CD4-positive, alpha-beta T cell treated with Interleukin-4 for 1 hour (primary cell): ENCODE results near the gene FHIT.

Experiments used
- DNase-seq, 2 donors: peaks; one replicate each; pipeline ENCODE4 v3.0.0-alpha.2; 2020 to 2022

Gene FHIT

DNA sequence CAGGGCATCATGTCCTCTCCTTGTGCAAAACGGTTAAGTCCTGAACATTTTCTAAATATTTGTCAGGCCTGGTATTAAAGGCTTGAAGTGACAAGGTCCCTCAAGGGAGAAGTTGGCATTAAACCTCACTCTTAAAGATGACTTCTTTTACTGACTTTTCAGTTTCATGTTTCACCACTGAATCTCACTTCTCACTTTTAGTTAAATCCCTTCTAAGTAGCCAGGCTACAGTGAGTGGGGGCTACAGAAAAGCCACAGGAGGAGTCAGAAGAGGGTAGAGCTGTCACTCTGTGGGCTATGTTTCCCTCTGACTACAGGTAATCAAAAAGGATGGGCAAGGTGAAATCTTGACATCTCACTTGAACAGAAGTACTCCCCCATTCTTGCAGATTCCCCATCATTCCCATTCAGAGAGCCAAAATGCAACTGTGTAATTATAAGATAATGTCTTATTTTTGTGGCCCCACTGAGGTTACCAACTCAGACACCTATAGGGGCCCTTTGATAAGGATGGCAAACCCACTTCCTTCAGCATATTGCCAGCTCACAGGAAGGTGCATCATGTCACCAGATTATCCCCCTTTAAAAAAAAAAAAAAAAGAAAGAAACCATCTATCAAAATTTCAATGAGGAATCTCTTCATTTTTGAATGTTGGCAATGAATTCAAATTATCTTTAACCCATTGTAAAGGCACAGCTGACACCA is 1411.3 kb downstream of the FHIT start:
- peak in 1 of 2 donors; percentile 6 for DNase-seq

DNA sequence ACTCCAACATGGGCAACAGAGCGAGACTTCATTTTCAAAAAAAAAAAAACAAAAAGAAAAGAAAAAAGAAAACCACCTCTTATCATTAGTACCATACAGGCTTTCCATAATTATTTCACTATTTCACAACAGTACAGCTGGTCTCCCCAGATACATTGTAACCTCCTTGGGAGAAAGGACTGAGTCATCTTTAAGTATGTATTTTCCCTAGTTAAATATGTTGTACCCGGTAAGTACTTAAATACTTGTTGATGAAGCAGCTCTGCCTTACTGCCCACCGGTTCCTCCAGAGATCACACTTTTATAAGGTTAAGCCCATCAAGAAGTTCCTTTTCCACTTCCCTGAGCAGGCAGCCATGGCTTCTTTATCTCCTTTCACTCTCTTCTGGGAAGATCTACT is 1412.0 kb downstream of the FHIT start:
- no peak for DNase-seq

DNA sequence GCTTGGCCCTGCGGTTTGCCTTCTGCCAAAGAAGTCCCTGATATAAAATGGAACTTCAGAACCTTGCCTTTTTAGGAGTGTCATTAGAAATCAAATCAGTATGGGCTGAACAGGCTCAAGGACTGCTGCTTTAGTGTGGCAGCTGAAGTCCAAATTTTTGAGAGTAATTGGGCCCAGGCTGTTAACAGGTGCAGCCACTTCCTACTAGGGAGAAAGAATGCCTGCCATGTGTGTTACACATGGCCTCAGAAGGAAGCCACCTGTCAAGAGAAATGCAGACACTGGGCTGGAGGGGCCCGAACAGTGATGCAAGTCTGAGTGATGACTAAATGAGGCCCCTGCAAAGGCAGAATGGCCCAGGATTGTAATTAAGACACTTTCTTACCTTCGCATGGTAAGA is 1414.7 kb downstream of the FHIT start:
- no peak for DNase-seq

DNA sequence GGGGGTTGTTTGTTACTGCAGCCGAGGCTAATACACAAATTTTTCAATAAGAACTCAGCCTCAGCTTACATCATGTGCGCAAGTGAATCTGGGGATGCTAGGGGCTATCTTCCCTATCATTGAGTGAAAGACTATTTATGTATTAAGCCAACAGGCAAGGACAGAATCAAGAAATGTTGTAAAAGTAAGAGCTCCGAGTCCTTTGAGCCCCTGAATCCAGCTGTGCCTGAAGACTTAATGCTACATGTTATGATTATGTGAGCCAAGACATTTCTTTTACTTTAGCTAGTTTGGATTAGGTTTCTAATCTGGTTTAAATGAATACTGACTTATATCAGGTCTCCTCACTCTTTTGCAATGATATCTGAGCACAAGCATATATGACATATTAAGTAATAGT is 1418.5 kb downstream of the FHIT start:
- no peak for DNase-seq

DNA sequence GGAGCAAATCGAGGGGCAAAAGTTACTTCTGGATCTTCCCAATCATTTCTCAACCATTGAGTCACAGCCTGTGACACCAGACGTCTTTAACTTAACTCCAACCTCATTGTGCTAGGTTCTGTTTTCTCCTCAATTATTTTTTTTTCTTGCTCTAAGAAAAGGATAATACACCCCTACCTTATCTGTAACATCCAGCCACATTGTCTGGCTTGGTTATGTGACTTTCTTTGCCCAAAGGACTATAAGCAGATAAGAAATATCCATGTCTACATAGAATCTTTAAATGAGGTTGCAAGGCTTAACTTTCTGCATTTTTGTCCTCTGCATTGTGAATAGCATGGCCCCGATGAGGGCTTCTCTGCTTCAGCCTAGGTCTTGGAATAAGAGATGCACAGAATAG is 1419.0 kb downstream of the FHIT start:
- DNase-seq: no peak

DNA sequence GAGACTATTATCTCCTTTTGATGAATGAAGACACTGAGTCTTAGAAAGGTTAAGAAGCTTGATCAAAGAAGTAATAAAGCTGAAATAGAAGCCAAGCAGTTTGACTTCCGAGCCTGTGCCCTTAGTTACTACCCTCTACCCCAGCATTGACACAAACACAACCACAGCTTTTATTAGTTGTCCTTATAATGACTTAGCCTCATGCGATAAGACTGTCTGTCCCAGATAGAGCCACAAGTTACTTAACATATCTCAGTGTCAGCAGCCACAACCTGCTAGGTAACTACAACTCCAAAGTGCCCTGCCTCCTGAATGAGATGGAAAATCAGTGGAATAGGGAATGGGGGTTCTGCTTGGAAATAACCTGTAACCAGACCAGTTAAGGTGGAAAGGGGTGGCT is 1419.9 kb downstream of the FHIT start:
- DNase-seq: no peak

DNA sequence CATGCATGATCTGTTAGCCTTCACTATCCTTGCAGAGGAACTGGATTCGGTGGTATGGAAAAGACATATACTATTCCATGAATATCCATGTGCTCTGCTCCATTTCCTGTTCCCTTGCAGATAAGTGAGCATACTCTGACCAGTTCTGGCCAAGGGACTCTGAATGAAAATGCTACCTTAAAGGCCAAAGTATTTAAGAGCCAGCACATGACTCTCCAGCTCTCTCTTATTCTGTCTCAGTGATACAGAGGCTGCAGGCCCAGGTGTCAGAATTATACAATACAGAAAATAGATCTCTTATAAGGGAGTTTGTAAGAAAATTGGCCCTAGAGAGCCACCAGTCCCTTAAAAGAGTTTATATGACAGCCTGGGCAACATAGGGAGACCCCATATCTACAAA is 1421.7 kb downstream of the FHIT start:
- DNase-seq: no peak

DNA sequence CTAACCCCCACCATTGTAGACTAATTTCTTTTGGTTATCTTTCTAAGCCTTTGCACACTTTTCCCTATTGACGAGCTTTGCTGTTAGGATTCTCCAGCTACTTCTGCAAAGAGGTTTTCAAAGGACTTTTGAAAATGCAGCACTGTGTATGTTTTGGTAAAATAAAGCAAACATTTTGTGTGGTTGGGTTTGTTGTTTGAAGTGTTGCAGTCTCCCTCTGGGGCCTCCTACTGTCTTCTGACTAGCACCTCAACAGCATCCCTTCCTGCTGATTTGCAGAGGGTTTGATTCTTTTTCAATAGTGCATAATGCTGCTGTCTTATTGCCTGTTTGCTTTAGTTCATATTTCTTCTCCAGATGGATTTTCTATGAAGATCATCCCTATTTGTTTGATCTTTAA is 1426.4 kb downstream of the FHIT start:
- DNase-seq: no peak

DNA sequence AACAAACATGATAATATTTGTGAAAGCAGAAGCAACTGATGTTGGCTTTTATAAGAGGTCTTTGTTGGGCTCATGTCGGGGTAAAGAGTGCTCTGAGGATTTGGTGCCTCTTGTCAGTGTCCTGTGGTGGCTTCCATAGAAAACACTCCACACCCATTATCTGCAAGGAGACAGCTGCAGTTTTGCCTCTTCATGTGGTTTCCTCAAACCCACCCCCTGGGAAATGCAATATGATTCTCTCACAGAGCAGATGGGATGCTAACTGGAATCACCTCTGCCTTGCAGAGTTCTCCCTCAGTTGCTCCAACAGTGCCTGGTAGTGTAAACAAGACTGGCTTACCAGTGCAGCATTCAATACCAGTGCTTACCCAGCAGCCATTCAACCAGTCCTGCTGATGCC is 1430.0 kb downstream of the FHIT start:
- DNase-seq: no peak

DNA sequence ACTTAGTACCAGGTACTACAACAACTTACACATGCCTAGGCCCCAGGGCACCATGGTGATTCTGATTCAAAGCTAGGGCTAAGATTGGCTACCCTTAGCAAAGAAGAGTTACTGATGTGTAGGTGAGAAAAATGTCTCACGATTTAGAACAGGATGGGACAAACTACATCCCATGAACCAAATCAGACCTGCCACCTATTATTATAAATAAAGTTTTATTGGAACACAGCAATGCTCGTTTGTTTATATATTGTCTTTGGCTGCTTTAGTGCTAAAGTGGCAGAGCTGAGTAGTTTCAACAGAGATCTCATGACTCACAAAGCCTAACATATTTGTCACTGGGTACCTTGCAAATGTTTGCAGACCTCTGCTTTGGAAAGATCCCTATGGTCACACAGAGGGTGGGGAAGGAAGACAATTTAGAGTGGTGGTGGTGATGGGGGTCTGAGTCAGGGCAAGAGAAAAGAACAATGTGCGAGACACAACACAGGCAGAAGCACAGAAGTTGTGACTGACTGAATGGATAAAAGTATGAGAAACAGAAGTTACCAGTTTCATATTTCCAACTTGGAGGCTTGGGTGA is 1430.8 kb downstream of the FHIT start:
- no peak for DNase-seq

DNA sequence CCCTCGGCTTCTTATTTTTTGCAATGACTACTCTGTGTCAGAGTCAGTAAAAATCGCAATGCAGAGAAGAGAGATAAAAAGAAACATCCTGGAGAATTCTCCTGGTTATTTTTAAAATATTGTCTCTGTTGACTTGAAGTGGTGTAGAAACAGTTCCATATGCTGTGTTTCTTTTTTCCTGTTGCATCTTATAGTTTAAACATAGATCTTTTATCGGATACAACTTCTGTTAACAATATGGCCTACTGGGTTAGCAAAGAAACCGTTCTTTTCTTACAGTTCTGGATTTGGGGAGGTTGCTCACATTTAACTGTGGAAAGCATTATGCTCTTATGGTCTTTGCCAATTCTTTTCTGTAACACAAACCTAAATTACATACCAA is 1432.3 kb downstream of the FHIT start:
- DNase-seq: no peak

DNA sequence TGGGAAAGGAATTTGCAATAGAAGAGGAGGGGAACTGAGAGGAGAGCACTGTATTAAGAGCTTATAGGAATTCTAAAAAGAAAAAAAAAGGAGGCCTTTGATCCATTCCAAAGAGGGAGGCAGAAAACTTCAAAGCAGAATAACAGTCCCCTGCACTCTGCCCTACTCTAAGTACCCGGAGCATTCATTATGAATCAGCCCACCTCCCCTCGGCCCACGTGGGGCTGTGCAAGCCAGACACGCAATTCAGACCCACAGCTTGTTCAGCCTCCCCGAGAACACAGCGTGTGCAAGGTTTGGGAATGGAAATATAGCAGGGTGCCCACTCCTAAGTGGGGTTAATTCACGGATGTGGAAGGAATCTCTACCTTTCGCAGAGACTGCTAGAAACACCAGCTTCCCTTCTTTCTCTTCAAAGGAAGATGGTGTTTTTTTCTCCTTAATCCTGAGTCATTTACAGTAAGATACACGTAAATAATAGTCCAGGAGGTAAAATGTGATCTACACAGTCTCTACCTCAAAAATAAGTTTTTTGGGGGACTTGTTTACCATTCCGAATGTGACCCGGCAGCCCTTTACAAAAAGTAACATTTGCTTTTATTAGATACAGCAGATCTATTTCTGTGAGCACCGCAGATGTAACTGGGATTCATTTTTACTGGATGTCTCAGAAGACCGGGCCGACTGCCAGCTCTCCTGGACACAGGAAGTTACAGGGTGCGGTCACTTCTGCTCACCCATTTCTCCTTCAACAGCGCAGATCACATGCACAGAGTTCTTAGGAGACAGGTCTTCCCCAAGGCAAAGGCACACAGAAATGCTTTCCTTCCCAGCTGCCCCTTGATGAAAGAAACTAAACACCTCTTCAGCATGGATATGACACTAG is 1433.0 kb downstream of the FHIT start:
- peak in 1 of 2 donors; percentile 19 for DNase-seq

DNA sequence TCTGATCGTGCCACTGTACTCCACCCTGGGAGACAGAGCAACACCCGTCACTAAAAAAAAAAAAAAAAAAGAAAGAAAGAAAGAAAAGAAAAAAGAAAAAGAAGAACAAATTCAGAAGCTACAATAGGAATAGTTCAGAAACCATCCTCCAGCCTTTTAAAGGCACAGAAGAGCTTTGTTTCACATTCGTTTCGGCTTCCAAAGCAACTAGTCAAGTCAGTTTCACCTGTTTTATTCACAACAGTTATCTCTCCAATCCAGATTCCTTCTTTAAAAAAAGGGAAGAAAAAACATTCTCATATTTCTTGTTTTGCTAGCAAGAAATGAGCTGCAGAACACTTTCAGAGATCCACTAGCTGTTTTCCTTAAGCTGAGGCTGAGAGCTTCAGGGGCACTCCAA is 1433.7 kb downstream of the FHIT start:
- no peak for DNase-seq

DNA sequence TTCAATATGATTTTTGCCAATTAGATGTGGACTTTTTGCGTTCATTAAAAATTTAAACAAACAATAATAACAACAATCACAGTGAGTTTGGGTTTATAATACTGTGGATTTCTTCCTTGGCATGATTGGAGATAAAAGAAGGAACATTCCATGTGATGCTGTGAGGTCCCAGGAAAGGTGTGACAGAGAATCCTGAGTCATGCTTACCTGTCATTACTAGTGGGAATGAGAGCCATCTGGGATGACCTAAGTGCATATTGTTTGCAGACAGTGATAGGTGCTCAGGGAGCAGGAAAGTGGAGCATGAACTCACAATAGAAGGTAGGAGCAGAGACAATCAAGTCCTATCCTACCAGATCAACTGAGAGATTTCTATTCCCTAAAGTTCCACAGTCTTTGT is 1434.9 kb downstream of the FHIT start:
- DNase-seq: no peak

DNA sequence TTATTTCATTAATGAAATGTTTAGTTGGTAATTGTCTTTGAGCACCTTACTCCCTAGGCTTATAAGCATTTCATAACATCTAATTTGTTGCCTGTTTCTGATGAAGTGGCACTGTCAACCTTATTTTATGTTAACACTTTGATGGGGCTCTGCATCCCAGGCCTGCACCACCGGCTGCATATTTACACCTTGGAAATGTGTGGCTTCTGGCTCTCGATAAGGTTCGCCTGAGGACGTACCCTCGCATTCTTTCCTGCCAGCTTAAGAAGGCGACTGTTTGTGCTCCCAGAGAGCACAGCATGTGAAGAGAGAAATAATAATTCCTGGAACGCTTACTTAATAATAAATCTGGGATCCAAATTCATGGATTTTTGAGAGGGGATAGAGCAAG is 1438.1 kb downstream of the FHIT start:
- DNase-seq: no peak

DNA sequence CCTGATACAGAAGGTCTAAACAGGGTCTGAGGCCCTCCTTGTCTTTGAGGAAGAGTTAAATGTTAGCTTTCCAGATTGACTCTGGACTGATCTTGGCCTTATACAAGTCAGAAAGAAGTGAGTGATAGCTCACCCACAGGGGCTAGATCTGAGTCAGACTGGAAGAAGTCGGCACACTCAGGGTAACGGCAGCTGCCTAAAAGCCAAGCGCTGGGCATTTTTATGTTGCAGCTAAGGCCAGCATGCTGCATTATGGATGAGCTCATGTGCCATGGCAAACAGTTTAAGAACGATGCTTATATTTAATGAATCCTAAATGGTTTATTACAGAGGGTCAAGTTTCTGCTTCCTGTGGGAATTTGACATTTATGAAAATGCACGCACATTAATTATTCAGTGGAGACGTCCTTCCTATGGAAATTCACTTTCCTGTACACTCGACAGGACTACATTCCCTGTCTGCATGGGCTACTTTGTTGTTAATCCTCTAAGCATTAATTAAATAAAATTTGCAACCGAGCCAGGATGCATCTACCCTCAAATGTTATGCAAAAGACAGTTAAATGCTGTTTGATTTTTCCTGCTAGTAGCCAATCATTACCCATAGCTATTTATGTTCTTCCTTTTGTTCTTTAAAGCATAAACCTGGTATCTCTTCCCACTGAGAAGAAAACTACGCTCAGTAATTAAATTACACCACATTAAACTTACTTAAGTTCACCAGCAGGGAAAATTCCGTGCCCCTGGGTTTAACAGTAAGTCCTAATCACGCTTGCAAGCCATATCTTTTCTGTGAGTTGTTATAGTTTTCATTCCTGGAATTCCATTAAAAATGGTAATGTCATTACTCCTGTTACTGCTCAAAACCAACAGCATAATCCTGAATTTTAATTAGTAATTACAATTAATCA is 1438.8 kb downstream of the FHIT start:
- DNase-seq: no peak

DNA sequence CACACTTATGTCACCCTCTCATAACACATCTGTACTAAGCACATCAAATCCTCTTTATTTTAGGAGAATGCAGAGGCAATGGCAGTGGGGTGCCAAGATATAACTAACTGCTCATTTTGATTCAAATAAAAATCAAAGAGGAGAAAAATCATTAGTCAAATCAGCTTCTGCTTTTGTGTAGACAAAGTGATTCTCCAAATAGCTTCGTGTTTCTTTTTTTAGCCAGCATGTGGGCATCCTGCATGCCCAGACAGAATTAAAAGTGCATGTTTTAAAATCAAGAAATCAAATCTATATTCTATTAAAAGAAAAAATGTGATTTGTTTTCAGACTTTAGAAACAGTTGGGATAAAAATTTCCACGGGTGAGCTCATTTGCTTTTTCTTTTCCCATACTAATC is 1440.1 kb downstream of the FHIT start:
- DNase-seq: no peak

DNA sequence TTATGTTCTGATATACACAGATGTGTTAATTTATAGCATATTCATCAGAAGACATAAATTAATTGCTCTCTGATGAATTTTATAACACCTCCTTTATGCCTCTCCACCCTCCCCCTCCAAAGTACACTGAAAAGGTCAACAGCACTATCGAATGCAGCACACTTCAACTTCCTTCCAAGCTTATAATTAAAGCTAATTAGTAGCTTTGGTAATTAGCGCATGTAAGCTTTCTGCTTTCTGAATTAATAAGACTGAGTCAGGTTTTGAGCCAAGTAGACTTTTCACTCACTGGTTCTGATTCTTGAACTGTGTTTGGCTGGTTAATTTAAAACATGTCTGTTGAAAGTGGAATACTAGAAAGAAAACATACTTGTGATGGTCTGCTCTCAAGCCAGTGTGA is 1440.6 kb downstream of the FHIT start:
- no peak for DNase-seq

DNA sequence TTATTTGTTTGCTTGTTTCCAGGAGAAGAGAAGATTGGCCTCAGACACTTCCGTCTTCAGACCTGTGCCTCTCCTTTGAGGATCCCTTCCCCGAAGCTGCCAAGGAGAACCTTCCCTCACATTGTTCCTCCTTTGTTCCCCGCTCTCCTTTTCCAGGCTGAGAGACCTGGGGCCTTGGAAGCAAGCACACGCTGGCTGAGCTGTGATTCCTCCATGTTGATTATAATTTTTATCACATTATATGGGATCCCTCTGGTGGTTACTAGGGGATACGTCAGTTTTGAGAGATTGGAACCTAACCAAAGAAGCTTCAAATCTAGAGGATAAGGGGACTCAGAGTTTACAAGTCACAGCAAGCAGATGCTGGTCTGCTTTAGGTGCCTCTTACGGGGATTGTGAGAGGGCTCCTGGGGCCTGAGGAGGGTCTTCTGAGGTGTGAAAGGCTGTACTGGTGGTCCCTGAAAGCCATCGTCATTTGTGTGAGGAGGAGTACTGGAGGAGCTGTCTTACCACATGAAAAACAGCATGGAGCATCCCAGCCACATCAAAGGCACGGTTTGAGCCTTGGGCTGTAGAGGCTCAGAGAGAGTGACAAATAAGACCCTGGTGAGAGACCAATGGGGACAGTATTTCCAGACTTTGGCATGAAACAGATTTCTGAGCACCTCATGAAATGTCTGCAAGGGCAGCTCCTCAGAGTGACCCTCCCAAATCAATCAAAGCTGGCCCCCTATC is 1441.4 kb downstream of the FHIT start:
- peak in 1 of 2 donors; percentile 22 for DNase-seq

DNA sequence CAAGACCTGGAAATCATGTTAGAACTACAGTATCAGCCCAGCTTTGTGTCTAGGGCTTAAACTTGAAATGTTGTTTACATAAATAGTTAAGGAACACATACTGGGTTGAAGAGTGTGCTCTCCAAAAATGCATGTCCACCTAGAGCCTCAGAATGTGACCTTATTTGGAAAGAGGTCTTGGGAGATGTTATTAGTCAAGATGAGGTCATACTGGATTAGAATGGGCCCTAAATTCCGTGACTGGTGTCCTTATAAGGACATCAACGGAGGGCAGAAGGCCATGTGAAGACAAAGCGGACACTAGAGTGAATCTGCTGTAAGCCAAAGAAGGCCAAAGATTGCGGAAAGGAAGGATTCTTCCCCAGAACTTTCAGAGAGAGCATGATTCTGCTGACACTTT is 1442.2 kb downstream of the FHIT start:
- no peak for DNase-seq

DNA sequence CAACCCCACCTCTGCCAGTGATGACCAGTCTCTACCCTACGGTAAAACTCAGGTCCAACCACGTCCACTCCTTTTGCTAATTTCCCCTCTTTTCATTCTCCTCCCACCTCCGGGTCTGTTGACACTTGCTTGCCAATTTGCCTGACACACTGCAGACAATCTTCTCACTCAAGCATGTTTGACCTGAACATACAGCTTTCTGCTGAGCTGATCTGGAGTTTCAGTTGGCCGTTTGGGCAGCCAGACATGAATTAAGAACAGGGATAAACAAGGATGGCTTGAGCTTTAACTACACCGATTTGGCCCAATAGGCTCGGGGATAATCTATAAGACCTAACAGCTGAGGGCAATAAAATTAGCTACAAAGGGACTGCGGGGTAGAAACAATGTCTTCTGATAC is 1442.8 kb downstream of the FHIT start:
- no peak for DNase-seq

DNA sequence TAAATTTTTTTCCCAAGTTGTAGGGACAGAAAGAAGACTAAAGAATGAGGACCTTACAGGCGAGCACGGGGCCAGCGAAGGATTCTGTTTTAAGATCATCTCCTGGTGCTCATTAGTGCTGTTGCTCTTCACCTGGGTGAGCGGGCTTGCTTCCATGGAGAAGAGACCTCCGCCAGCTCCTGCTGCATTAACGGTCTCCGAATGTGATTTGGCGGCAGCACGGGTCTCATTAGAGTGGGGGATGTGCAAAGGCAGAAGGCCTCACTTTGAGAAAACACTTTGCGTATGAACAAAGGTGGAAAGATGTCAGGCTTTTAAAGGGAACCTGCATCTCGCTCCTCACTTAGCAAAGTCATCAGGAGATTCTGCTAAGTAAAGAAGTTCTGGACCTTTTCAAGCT is 1448.0 kb downstream of the FHIT start:
- no peak for DNase-seq
